Transverse colon (tissue), 4 donors: Measurements from ENCODE around the gene GOLGA6L10.
"Not testable (repeated sequence)": the region's sequence is repeated elsewhere in the genome, so short reads cannot be mapped to it uniquely, and the experiment has no call there.

Source experiments
- CTCF ChIP-seq, 5 experiments: fragments of 200-600 bp in 3 of 5; fragments of 450-650 bp in 2 of 5; sonication (generic) in 3 of 5; IDR thresholded peaks; 1 replicate in 2 of 5; 2 replicates in 3 of 5; pipeline ENCODE4 v1.5.1; 2016 to 2017; ENCODE audit warnings: antibody characterized with exemption in 5 of 5, inconsistent platforms in 3 of 5, mild to moderate bottlenecking in 2 of 5, moderate library complexity in 1 of 5
- POLR2A ChIP-seq: fragments of 450-650 bp; IDR thresholded peaks from one replicate; pipeline ENCODE4 v1.6.1; 2016; ENCODE audit warnings: antibody characterized with exemption, mild to moderate bottlenecking, moderate library complexity
- POLR2AphosphoS5 ChIP-seq, 3 donors: sonication (generic); formaldehyde crosslinking; IDR thresholded peaks; one replicate each; pipeline ENCODE4 v1.6.1; 2016; ENCODE audit warnings: antibody characterized with exemption in 3 of 3

DNA sequence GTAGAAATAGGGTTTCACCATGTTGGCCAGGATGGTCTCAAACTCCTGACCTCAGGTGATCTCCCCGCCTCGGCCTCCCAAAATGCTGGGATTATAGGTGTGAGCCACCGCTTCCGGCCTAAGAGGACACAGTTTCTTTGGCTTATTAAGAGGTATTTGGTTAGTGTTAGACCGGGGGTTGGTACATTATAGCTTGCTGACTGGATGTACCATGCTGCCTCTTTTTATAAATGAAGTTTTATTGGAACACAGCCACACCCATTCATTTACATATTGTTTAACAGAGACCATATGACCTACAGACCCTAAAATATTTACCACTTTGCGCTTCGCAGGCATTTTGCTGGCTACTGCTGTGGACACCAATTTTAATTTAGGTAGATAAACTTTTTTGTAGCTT is 11.3 kb upstream of the GOLGA6L10 start:
- TF ChIP-seq CTCF (IDR thresholded peaks at IDR 0.05); POLR2A; POLR2AphosphoS5 (IDR thresholded peaks at IDR 0.05): not testable (repeated sequence)
